ENCODE measurements around the gene C8B.

DNA sequence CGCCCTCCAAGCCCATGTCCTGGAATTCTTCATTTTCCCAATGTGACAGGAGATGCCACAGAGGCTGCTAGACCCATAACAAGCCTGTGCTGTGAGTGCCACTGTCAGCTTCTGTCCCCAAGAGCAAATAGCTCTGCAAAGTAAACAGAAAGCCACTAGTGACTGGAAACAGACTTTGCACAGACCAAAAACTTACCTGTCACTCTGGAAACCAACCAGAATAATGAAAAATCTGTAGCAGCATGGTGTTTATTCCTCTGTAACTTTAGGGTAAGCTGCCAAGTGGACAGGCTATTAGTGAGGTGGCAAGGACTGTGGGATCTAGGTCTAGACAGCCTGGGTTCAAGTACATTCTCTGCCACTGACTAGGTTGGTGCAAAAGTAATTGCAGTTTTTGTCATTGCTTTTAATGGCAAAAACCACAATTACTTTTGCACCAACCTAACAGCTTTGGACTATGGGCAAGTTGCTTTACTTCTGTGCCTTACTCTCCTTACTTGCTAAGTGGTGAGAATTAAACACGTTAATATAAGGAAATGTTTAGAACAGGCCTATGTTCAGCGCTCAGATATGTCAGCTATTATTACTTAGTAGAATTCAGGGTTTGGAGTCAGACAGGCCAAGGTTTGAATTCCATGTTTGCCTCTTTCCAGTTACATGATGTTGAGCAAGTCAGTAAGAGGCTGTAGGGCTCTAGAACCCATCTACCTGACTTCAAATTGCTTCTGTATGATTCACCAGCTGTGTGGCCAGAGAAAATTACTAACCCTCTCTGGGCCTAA lies at the start of gene C8B:
- no peak for TF ChIP-seq POLR2A (IDR thresholded peaks at IDR 0.05; ENCODE audit: borderline replicate concordance, extremely low read depth, insufficient read depth, insufficient read length)
- TF ChIP-seq, protein P1, sequence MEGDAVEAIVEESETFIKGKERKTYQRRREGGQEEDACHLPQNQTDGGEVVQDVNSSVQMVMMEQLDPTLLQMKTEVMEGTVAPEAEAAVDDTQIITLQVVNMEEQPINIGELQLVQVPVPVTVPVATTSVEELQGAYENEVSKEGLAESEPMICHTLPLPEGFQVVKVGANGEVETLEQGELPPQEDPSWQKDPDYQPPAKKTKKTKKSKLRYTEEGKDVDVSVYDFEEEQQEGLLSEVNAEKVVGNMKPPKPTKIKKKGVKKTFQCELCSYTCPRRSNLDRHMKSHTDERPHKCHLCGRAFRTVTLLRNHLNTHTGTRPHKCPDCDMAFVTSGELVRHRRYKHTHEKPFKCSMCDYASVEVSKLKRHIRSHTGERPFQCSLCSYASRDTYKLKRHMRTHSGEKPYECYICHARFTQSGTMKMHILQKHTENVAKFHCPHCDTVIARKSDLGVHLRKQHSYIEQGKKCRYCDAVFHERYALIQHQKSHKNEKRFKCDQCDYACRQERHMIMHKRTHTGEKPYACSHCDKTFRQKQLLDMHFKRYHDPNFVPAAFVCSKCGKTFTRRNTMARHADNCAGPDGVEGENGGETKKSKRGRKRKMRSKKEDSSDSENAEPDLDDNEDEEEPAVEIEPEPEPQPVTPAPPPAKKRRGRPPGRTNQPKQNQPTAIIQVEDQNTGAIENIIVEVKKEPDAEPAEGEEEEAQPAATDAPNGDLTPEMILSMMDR (IDR thresholded peaks at IDR 0.05 in 2 of 3, conservative IDR thresholded peaks at IDR 0.05 in 1 of 3; ENCODE audit: borderline replicate concordance in 1 of 3, insufficient read depth in 1 of 3, low read depth in 2 of 3, low read length in 2 of 3) = no peak
- TF ChIP-seq YY1 (IDR thresholded peaks at IDR 0.05; ENCODE audit: extremely low read depth, insufficient replicate concordance, low read depth, low read length) = no peak
- TF ChIP-seq POLR2AphosphoS5 (IDR thresholded peaks at IDR 0.05; ENCODE audit: low read depth, low read length) = no peak
- TF ChIP-seq, protein P2, sequence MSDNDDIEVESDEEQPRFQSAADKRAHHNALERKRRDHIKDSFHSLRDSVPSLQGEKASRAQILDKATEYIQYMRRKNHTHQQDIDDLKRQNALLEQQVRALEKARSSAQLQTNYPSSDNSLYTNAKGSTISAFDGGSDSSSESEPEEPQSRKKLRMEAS (IDR thresholded peaks at IDR 0.05) = no peak
- no peak for TF ChIP-seq CEBPB (IDR thresholded peaks at IDR 0.05; ENCODE audit: low read depth)
- TF ChIP-seq JUND (IDR thresholded peaks at IDR 0.05) = no peak
- no peak for TF ChIP-seq SRF (IDR thresholded peaks at IDR 0.05; ENCODE audit: low read depth)
- TF ChIP-seq TCF7L2 (IDR thresholded peaks at IDR 0.05; ENCODE audit: borderline replicate concordance, extremely low read depth, insufficient read depth, insufficient read length) = no peak
- no peak for TF ChIP-seq SIN3A (IDR thresholded peaks at IDR 0.05; ENCODE audit: low read depth)
- TF ChIP-seq EZH2phosphoT487 (IDR thresholded peaks at IDR 0.05; ENCODE audit: borderline replicate concordance) = no peak
- no peak for TF ChIP-seq RAD21 (IDR thresholded peaks at IDR 0.05; ENCODE audit: low read depth)
- TF ChIP-seq EZH2 (IDR thresholded peaks at IDR 0.05) = no peak
